Ectodermal cell (in vitro differentiated cells): ENCODE results near the gene OR52I2.

Experiments
- H3K27ac ChIP-seq: 2 replicates; pipeline ENCODE4 v1.7.0; 2013; ENCODE audit warnings: mild to moderate bottlenecking, low read depth, low read length; ENCODE audit not compliant: insufficient read depth, poor library complexity, severe bottlenecking
- H3K27me3 ChIP-seq: 2 replicates; pipeline ENCODE4 v1.7.0; 2013; ENCODE audit warnings: mild to moderate bottlenecking, low read length; ENCODE audit not compliant: insufficient read depth, control insufficient read depth, poor library complexity, severe bottlenecking
- H3K36me3 ChIP-seq: one replicate; pipeline ENCODE4 v1.7.0; 2013; ENCODE audit warnings: low read length; ENCODE audit not compliant: control insufficient read depth, insufficient read depth
- H3K4me1 ChIP-seq: one replicate; pipeline ENCODE4 v1.7.0; 2013; ENCODE audit warnings: low read length; ENCODE audit not compliant: control insufficient read depth, insufficient read depth
- H3K4me3 ChIP-seq: 2 replicates; pipeline ENCODE4 v1.7.0; 2013; ENCODE audit warnings: low read depth, low read length, control low read depth; ENCODE audit not compliant: insufficient read depth
- H3K9me3 ChIP-seq: 2 replicates; pipeline ENCODE4 v1.7.0; 2013; ENCODE audit warnings: mild to moderate bottlenecking, low read length, moderate library complexity; ENCODE audit not compliant: control insufficient read depth
- WGBS, 2 experiments: methylation state at CpG; one replicate each; pipeline ENCODE4 v1.1.7; 2013; ENCODE audit warnings: missing lambda C conversion rate in 2 of 2; 5-methylcytosine and 5-hydroxymethylcytosine counted together

OR52I2 gene

DNA sequence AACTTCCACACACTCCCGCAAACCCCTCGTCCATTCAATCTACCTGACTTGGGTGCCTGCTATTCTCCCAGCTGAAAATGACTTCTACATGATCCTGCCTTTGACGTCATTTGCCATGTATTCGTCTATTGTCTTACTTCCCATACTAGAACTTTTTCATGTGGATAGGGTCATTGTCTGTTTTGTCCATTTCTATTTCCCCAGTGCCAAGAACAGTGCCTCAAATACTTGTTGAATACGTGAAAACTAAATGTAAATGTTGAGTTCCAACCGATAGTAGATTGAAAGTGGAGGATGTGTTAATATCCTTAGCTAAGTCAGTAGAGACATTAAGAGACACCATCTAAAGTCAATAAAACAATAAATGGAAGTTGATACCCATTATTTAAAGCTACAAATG, 25.6 kb downstream of the OR52I2 start:
- H3K27me3 ChIP-seq: peaks cover 4% of the 10 kb centered on the region
- H3K9me3 ChIP-seq: no peaks in the 10 kb centered on the region
- H3K4me1 ChIP-seq: no peaks in the 10 kb centered on the region
- H3K36me3 ChIP-seq: peaks cover 6% of the 10 kb centered on the region
- WGBS, 2 experiments: 74 to 79% methylated on average over 6 of the region's 6 CpGs
- peak overlapping the region; percentile 62 for H3K4me3 ChIP-seq
- no peak overlapping the region for H3K27ac ChIP-seq

DNA sequence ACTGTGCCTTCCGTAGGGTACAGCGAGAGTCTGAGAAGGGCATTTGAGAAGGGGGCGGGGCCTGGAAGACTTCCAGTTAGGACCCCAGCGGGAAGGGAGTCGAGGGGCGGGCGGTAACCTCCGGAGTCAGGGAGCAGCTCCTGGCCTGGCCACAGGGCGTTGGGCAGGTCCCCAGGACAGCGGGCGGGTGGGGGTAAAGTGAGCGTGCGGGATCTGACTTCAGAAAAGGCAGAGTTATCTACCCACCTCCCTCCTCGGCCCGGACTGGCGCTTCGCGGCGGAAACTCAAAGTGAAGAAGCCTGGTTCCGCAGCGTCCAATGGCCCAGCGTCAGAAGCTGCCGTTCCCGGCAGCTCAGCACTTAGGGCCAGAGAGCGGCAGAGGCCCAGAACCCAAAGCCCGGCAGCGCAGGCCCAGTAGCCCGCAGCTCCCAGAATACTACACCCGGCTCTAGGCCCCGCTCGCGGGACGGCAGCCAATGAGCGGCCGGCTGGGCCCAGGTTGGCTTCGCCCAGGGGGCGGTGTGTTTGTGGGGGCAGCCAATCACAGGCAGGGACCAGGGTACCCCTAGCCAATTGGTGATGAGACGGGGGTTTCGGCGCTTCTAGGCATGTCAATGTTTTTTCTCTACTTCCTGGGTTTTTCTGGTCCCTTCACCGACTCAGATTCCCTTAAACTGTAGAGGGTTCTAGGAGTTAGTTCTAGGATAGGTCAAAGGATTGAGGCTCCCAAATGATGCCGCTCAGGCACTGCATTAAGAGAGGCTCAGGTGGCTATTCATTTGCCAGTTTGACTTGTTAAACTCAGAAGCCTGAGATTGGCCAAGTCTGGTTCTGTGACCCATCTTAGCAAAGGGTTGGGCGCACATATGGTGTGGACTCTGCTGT, 26.5 kb downstream of the OR52I2 start, which contains the start of gene TRIM68:
Gene TRIM68, minus strand, starts transcription at position 451 of the 886 bp plus-strand sequence. CDS start 2,727 bp downstream, outside the sequence.
- 6 to 7% methylated on average over 43 of the region's 43 CpGs for WGBS, 2 experiments
- H3K4me3 ChIP-seq: peak within 1 kb of the TSS; percentile 62
- H3K9me3 ChIP-seq: no peaks in the 10 kb centered on the region
- H3K36me3 ChIP-seq: peaks cover 6% of the 10 kb centered on the region
- H3K27me3 ChIP-seq: peaks cover 4% of the 10 kb centered on the region
- H3K4me1 ChIP-seq: no peaks in the 10 kb centered on the region
- H3K27ac ChIP-seq: peak within 1 kb of the TSS; percentile 78

DNA sequence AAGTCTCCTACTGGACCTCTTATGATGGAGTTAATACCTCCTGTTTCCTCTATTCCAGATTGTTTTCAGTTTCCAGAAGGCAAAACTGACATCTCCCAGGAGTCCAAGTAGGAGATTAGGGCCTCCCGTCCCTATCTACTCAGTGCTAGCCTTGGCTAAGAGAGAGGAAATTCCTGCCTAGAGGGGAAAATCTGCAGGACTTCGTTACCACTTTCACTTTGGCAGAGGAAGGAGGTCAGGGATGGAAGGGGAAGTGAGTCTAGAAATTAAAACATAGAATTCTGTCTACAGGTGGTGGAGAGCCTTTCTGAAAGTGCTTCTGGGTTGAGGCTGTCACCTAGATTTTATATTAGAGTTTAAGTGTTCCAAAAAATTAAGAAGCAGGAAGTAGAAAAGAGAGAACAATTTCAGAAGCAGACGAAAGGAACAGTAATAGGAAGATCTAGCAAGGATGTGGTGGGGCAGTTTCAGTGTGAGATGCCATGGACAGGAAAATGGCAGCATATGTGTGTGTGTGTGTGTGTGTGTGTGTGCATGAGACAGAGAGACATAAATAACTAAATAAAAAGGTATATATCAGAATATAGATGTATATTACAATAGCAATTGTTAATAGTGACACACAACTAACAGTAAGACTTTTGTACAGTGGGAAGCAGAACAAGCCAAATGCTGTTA, 28.9 kb downstream of the OR52I2 start:
- Histone ChIP-seq H3K27ac (no peak overlapping the region), H3K4me1 (no peaks in the 10 kb centered on the region), H3K9me3 (no peaks in the 10 kb centered on the region), H3K36me3 (no peaks in the 10 kb centered on the region), H3K4me3 (no peak overlapping the region), H3K27me3 (peaks cover 4% of the 10 kb centered on the region)
- WGBS, 2 experiments: 83 to 87% methylated on average over 3 of the region's 3 CpGs

DNA sequence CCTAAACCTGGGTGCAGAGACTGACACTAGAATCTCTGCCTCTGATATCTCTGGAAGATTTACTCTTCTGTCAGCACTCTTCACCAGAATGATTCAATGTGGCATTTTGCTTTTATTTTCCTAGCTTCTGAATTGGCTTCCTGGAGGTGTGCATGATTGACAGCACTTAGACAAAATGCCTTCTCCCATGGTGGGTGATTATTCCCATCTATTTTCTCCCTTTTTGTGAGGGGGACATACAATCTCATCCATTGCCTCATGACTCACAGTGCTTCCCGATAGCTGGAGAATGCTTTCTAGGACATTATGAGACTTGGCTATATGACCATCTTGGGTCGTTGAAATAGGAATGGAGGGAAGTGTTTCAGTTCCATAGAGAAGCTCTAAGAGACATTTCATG, 30.4 kb downstream of the OR52I2 start:
- peaks cover 4% of the 10 kb centered on the region for H3K27me3 ChIP-seq
- H3K9me3 ChIP-seq: no peaks in the 10 kb centered on the region
- H3K36me3 ChIP-seq: no peaks in the 10 kb centered on the region
- no peaks in the 10 kb centered on the region for H3K4me1 ChIP-seq
- H3K27ac ChIP-seq: no peak overlapping the region
- no peak overlapping the region for H3K4me3 ChIP-seq
- 79 to 93% methylated on average over 2 of the region's 2 CpGs for WGBS, 2 experiments

DNA sequence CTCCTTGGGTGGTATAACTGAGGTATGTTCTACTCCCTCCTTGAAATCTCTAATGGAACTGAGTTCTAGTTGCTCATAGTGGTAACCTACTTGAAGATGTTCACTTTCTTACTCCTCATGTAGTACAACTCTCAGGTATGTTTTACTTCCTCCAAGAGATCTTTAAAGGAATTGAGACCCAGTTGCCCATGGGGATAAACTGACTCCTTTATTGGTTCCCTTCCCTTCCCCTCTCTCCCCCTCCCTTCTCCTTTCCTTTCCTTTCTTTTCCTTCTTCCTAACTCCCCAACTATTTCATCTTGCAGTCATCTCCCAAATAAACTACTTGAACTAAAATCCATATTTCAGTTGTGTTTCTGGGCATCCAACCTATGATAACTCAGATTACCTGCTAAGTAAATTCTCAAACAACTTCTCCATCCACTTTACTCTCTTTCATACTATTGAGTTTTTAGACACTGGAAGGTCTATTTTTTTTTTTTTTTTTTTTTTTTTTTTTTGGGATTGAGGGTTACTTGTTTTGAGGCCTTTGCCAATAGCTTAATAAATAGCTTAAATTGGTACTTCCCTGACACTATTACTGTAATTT, 34.4 kb downstream of the OR52I2 start:
- Histone ChIP-seq H3K27ac (no peak overlapping the region), H3K4me3 (no peak overlapping the region), H3K9me3 (no peaks in the 10 kb centered on the region), H3K27me3 (no peaks in the 10 kb centered on the region), H3K36me3 (no peaks in the 10 kb centered on the region), H3K4me1 (no peaks in the 10 kb centered on the region)

DNA sequence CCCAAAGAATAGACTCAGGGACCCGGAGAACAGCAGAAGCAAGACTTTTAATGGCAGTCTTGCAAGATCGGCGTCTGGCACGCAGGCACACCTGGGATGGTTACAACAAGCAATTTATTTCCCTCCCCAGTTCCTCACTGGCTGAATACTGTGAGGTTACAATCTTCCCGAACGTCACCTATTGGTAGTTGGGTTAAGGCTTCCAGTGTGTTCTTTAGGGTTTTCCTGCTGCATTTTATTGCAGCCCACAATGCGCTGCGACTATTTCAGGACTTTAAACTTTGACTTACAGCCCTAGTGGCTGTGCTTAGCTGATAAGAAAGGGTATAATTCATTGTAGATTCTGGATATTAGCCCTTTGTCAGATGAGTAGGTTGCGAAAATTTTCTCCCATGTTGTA, 38.0 kb downstream of the OR52I2 start:
- no peaks in the 10 kb centered on the region for H3K36me3 ChIP-seq
- H3K27me3 ChIP-seq: no peaks in the 10 kb centered on the region
- no peak overlapping the region for H3K4me3 ChIP-seq
- no peaks in the 10 kb centered on the region for H3K4me1 ChIP-seq
- no peaks in the 10 kb centered on the region for H3K9me3 ChIP-seq
- WGBS, 2 experiments: 86 to 90% methylated on average over 8 to 9 of the region's 9 CpGs
- H3K27ac ChIP-seq: no peak overlapping the region

DNA sequence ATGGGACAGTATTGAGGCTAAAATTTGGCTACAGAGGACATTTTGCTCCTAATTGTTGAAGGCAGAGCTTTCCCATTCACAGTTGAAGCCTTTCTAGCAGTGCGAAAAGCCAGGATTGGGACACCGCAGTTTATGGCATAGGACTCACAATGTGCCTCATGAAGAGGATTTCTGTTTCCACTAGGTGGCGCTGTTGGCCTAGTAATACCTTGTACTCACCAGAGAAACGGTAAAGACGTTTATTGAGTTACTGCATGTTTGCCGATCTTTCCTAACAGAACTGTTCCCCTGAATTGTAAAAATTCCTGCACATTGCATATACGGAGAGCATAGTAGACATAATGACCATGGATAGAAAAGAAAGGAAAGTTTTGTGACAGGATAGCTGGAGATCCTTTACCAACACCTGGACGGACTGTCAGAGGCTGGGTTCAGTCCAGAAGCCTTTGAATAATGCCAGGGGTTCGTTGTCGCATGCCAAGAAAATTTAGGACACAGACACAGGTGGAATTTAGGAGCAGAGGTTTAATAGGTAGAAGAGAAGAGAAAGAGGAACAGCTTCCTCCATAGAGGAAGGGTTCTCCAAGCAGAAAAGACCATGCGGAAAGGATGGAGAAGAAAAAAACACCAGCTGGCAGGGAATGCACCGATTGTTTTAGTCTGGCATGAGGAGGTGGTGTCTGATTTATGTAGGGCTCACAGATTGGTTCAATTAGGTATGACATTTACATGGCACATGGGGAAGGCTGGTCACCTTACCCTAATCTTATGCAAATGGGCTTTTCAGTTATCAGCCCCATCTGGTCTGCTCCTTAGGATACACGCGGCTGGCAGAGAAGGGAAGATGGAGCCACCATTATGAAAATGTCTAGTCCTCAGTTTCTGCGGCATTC, 44.9 kb downstream of the OR52I2 start:
- Histone ChIP-seq H3K27me3 (no peaks in the 10 kb centered on the region), H3K4me1 (no peaks in the 10 kb centered on the region)
- WGBS, 2 experiments: 49% methylated on average over 15 of the region's 15 CpGs

DNA sequence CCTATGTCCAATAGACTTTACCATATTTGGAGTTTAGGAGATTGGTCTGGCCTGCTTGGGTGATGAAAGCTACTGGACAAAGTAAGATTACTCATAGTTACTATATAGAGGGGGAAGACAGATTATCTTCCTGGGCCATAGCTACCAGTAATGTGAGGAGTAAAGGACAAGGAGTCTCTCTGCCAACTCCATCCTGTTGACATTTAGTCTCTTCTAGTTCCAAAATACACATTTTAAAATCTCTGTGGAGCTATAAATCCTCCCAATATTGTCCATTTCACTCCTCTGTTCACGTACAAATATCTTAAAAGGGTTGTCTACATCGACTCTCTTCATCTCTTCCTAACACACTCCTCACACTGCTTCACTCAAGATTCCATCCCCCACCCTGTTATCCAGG, 54.6 kb downstream of the OR52I2 start:
- 84 to 94% methylated on average over 2 of the region's 2 CpGs for WGBS, 2 experiments
- H3K27me3 ChIP-seq: peaks cover 7% of the 10 kb centered on the region
- H3K4me3 ChIP-seq: no peak overlapping the region
- H3K27ac ChIP-seq: no peak overlapping the region
- no peaks in the 10 kb centered on the region for H3K9me3 ChIP-seq
- H3K4me1 ChIP-seq: no peaks in the 10 kb centered on the region
- no peaks in the 10 kb centered on the region for H3K36me3 ChIP-seq

More for the DNA sequence above, 44.9 kb downstream of the OR52I2 start:
- H3K36me3 ChIP-seq: no peaks in the 10 kb centered on the region
- H3K9me3 ChIP-seq: no peaks in the 10 kb centered on the region
- H3K27ac ChIP-seq: no peak overlapping the region
- H3K4me3 ChIP-seq: no peak overlapping the region

DNA sequence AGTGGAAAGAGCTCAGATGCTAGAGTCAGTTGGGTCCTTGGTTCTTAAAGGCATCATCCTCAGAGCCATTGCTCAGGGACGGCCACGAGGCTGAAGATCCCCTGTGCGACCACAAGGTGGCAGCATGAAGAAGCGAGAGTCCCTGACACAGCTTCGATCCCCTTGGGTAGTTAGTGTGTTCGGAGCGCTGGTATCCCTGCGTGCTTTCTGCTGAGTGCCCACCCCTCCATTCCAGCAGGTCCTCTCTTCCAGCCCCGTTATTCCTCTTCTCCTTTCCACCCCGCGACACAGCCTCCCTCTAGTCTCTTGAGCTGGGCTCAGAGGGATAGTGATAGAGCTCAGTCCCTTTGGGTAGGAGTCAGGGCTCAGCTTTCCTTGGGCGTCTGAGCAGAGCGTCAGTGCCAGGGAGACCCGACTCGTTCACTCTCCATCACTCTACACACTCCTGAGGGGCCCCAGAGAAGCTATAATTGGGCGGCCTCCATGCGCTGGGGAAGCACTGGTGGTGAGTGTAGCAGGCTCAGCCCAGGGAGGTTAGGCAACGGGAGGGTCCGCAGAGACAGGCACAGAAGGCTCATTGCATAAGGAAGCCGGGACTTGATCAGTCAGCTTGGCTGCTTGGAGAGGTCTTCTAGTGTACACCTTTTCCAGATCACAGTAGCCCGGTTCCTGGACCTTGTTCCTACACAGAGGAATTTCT, 55.6 kb downstream of the OR52I2 start, which contains the start of gene OR51D1:
Gene OR51D1, plus strand, starts transcription at position 516 of the 700 bp plus-strand sequence. CDS start 2,314 bp downstream, outside the sequence.
- WGBS, 2 experiments: 39 to 44% methylated on average over 21 of the region's 21 CpGs
- no peak within 1 kb of the TSS for H3K4me3 ChIP-seq

More for the DNA sequence above, 55.6 kb downstream of the OR52I2 start, which contains the start of gene OR51D1:
- Histone ChIP-seq H3K36me3 (no peaks in the 10 kb centered on the region), H3K4me1 (no peaks in the 10 kb centered on the region), H3K9me3 (no peaks in the 10 kb centered on the region), H3K27ac (no peak within 1 kb of the TSS), H3K27me3 (peaks cover 7% of the 10 kb centered on the region)
